SK-N-MC (cell line): Measurements from ENCODE around the gene KLKB1.

Experiments used
- EZH2 ChIP-seq: fragments of 200-600 bp; sonication (generic); IDR thresholded peaks from one replicate; pipeline ENCODE4 v1.6.1; 2017; ENCODE audit warnings: antibody characterized with exemption
- POLR2AphosphoS5 ChIP-seq: IDR thresholded peaks from 2 replicates; pipeline ENCODE4 v1.6.1; 2012; ENCODE audit warnings: mild to moderate bottlenecking, low read depth, low read length, borderline replicate concordance

GRCh38 chr4:186234367-186234766 lies 7.1 kb downstream of the KLKB1 start:
- TF ChIP-seq POLR2AphosphoS5 (no peak), EZH2 (no peak)
